Urothelium cell line (cell line): ENCODE results near the gene AGMO.

ENCODE experiments used
- DNase-seq: peaks from one replicate; pipeline ENCODE4 v3.0.0; 2011; ENCODE audit warnings: low spot score, mixed read lengths
- FAIRE-seq: peaks from 2 replicates; lab custom pipeline; 2011; peaks lifted over from hg19 to GRCh38; lab: Jason Lieb, UNC

The AGMO gene

DNA sequence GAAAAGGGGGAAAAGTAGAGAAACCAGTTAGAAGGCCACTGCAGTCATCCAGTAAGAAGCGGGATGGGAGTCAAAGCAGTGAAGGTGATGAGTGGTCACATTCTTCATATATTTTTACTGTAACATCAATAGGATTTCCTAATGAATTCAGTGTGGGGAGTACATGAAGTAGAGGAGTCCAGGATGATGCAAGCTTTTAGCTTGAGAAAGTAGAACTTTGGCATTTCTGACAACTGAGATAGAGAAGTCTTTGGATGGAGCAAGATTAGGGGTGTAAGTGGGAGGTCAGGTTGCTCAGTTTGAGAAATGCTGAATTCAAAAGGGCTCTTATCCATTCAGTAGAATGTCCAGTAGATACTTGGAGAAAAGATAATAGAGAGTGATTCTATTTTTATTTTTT is 395.2 kb downstream of the AGMO start:
- no peak for DNase-seq
- FAIRE-seq, result no peak

DNA sequence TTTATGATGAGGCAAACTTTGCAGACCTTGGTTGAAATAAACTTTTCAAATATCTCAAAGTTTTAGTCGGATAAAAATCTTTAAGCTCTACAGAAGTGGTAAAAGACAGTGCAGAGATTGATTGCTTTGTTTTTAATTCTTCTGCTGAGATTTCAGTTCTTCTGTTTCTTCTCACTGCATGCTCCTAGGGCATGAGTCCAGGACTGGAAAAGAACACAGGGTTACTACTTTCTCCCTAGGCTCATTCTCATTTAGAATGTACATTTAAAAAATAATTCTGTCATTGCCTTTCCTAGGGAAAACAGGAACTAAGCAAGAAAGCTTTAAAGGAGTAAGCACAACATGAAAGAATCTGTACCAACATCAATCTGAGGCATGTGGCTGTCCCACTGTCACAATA is 402.6 kb downstream of the AGMO start:
- DNase-seq (no peak), FAIRE-seq (no peak)

DNA sequence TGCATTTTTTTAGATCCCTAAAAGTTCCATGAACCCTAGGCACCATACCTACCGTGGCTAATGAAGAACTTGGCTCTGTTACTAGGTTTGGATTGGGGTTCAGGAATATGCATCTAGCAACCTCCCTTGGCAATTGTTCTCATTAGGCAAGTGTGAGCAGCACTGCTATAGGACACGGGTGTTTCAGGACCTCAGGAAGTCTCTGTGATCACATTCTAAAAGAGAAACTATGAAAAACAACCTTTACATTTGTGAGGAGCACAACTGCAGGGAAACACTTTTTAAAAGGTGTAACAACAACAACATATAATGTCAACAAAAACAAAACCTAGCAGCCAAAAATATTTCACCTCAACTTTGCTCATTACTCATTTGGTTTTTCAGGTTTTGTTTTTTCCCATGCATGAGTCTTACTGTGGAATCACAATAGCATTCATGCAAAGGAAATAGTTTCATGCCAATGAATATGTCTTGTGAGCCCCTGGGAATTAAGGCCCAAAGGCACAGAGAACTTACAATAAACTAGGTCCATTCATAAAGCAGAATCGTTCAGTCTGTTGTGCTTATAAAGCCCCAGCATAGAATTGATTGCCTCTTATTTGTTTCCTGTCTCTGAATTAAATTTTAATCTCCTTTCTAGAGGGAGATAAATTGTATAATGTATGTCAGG is 403.5 kb downstream of the AGMO start:
- no peak for FAIRE-seq
- DNase-seq, result no peak
